LNCaP clone FGC (cell line): ENCODE measurements around the gene AXIN1.

Experiments
- DNase-seq: peaks from one replicate; pipeline ENCODE4 v3.0.0-alpha.2; 2011; ENCODE audit warnings: low read depth
- H3K4me3 ChIP-seq: 2 replicates; pipeline ENCODE4 v1.5.1; 2011; ENCODE audit warnings: mild to moderate bottlenecking, low read depth, low read length, control low read depth
- CTCF ChIP-seq: IDR thresholded peaks from 2 replicates; pipeline ENCODE4 v1.5.1; 2012; ENCODE audit warnings: mild to moderate bottlenecking; ENCODE audit not compliant: control insufficient read depth, insufficient read depth; ENCODE audit errors: extremely low read depth

Gene AXIN1

DNA sequence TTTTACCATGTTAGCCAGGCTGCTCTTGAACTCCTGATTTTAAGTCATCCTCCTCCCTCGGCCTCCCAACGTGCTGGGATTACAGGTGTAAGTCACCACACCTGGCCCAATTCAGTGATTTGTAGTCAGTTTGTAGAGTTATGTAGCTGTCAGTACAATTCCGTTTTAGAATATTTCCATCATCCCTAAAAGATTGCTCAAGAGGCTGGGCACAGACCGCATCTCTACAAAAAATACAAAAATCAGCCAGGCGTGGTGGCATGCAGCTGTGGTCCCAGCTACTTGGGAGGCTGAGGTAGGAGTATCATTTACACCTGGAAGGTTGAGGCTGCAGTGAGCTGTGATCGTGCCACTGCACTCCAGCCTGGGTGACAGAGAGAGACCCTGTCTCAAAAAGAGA, 97.3 kb downstream of the AXIN1 start:
- TF ChIP-seq CTCF: no peak
- H3K4me3 ChIP-seq: no peak overlapping the region
- DNase-seq: no peak

DNA sequence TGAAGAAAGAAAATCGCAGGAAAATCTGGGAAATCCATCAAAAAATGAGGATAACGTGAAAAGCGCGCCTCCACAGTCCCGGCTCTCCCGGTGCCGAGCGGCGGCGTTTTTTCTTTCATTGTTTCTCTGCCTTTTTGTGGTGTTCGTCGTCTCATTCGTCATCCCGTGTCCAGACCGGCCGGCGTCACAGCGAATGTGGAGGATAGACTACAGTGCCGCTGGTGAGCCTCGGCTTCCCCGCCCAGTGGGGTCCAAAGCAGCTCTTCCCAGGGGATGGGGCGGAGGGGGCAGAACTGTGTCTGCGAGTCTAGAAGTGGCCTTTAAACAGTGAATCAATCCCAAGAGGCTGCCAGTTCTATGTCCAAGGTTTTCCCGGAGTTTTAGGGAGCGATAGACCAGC, 98.1 kb downstream of the AXIN1 start:
- TF ChIP-seq CTCF: no peak
- DNase-seq: no peak
- no peak overlapping the region for H3K4me3 ChIP-seq

DNA sequence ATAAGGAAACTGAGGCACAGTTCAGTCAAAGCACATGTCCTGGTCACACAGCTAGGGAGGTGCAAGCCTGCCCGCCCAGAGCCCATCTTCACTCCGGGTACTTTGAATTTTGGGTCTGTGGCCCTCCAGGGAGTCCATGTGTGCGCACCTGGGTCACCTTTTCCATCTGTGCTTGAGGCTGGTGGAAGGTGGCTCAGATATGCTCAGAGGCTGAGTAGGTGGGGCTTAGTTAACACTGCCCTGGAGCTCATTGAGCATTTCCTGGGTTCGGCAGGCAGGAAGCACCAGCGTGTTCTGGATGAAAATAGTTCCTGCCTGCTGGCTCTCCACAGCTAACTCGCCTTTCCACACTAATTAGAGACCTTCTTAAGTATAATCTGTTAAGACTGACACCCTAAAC, 98.7 kb downstream of the AXIN1 start:
- DNase-seq: no peak
- TF ChIP-seq CTCF: no peak
- no peak overlapping the region for H3K4me3 ChIP-seq

- no peak overlapping the region for H3K4me3 ChIP-seq
- TF ChIP-seq CTCF: no peak
- no peak for DNase-seq
These were observed 99.9 kb downstream of the AXIN1 start for GRCh38 chr16:252366-253337.

DNA sequence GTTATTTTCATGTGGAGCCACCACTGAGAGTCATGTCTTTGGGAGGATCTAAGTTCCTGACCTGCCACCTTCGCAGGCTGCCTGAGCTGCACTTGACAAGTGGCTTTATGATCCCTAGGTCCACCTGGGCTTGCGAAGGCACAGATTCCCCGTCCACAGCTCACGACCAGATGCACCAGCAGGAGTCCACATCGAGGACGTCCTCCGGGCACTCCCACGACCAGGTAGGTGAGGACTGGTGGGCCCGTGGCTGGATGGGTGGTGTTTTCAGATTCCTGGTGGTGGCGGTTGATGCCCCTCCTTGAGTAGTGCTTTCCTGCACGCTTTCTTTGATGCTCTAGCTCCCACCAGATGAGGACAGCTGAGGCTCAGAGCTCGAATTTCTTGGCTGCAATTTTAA, 103.1 kb downstream of the AXIN1 start:
- no peak overlapping the region for H3K4me3 ChIP-seq
- no peak for TF ChIP-seq CTCF
- no peak for DNase-seq

DNA sequence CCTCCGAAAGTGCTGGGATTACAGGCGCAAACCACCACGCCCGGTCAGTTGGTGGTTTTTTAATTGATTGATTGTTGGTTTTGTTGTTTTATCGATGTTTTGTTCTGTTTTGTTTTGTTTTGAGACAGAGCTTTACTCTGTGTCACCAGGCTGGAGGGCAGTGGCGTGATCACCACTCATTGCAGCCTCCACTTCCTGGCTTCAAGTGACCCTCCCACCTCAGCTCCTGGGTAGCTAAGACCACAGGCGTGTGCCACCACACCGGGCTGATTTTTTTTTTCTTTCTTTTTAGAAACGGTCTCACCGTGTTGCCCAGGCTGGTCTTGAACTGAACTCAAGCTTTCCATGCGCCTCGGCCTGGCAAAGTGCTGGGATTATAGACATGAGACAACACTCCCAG, 105.5 kb downstream of the AXIN1 start:
- TF ChIP-seq CTCF: no peak

GRCh38 chr16:245105-245504, 107.4 kb downstream of the AXIN1 start:
- no peak for TF ChIP-seq CTCF
- H3K4me3 ChIP-seq: no peak overlapping the region
- DNase-seq: no peak

More for the DNA sequence above, 105.5 kb downstream of the AXIN1 start:
- H3K4me3 ChIP-seq: no peak overlapping the region
- no peak for DNase-seq
